Astrocyte (in vitro differentiated cells and primary cell): ENCODE data around the gene MACC1.

Source experiments
- EZH2 ChIP-seq: IDR thresholded peaks from 2 replicates; pipeline ENCODE4 v1.6.1; 2012; ENCODE audit warnings: mild to moderate bottlenecking, low read length, inconsistent platforms; ENCODE audit not compliant: insufficient read depth
- TF ChIP-seq, protein P1 (sequence below): IDR thresholded peaks from 2 replicates; pipeline ENCODE4 v1.5.1; 2011; ENCODE audit warnings: low read depth, mild to moderate bottlenecking, inconsistent platforms, low read length, moderate library complexity; ENCODE audit not compliant: insufficient read depth

DNA sequence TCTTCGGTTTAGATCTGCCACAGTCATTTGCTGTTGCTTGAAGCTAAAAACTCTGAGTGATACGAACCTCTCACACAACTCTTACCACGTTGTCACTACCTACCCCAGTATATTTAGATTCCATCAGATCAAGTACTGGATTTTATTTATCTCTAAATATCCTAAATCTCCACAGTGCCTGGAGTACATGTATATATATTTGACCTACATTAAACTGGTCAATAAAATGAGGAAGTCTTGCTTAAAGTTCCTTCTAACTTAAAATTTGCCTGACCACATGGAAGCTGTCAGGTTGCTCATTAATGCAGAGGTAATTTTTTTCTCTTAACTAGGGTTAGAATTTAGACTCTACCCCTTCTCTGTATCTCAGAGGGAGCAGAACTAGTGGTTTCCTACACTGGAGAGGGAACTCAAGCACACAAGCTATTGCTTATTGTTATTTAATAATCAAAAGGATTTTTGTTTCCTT, 3.1 kb upstream of the MACC1 start:
- TF ChIP-seq, protein P1, sequence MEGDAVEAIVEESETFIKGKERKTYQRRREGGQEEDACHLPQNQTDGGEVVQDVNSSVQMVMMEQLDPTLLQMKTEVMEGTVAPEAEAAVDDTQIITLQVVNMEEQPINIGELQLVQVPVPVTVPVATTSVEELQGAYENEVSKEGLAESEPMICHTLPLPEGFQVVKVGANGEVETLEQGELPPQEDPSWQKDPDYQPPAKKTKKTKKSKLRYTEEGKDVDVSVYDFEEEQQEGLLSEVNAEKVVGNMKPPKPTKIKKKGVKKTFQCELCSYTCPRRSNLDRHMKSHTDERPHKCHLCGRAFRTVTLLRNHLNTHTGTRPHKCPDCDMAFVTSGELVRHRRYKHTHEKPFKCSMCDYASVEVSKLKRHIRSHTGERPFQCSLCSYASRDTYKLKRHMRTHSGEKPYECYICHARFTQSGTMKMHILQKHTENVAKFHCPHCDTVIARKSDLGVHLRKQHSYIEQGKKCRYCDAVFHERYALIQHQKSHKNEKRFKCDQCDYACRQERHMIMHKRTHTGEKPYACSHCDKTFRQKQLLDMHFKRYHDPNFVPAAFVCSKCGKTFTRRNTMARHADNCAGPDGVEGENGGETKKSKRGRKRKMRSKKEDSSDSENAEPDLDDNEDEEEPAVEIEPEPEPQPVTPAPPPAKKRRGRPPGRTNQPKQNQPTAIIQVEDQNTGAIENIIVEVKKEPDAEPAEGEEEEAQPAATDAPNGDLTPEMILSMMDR: no peak
- TF ChIP-seq EZH2: no peak
